Femur (tissue), 1 donor: Measurements from ENCODE around the gene TMEM231.
A peak's percentile ranks its signal among the peaks of the same experiment; 100 is the strongest.
"Not testable (repeated sequence)": the region's sequence is repeated elsewhere in the genome, so short reads cannot be mapped to it uniquely, and the experiment has no call there.

Source experiments
- DNase-seq: peaks from one replicate; pipeline ENCODE4 v3.0.0-alpha.2; 2017

TMEM231 gene

DNA sequence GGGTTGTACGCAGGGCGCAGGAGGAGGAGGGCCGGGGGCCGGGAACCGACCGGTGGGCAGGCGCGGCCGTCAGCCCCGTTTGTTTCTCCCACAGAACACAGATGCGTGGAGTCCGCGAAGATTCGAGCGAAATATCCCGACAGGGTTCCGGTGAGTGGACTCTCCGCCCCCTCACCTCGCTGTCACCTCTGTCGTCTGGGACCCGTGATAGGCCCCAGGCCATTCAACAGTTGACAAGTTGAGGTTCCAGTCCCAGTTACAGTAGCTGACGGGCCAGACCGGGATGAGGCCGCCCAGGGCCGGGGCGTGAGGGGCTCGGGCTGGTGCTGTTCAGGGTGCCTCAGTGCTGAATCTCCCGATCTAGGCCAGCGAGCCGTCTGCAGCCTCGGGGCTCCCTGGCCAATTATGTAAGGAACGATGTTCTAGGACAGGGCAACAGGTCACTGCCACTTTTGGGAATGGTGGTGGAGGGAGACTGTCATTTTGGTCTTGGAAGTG is 10.8 kb upstream of the TMEM231 start:
- DNase-seq: peak; percentile 49

DNA sequence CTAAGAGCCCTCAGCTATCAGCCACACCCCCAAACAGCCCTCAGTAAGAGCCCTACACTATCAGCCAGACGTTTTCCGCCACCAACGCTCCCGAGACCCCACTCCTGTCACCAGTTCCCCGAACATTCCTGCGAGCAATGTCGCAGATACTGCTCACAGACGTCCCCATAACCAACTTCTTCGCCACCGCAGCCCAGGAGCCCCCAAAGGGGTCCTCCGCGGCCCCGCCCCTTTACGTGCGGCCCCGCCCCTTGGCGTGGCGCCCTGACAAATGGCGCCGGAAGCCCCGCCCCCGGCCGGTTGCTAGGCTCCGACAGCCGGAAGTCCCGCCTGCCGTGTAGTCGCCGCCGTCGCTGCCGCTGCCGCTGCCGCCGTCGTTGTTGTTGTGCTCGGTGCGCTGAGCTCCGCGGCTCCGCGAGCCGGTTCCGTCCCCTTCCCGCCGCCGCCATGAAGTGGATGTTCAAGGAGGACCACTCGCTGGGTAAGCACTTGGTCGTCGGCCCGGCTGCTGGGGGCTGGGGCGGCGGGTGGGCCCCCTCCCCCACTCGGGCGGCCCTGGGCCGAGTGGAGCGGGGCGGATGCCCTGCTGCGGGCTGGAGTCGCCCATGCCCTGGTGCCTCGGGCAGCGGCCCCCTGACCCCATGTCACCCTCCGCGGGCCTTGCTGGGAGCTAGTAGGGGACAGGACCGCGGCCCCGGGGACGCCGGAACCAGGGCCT is 10.1 kb upstream of the TMEM231 start, which contains the start of gene GABARAPL2:
Gene GABARAPL2, plus strand, starts transcription at position 340 of the 718 bp plus-strand sequence. Its CDS starts 108 bp downstream, at position 448.
- peak; percentile 93 for DNase-seq

DNA sequence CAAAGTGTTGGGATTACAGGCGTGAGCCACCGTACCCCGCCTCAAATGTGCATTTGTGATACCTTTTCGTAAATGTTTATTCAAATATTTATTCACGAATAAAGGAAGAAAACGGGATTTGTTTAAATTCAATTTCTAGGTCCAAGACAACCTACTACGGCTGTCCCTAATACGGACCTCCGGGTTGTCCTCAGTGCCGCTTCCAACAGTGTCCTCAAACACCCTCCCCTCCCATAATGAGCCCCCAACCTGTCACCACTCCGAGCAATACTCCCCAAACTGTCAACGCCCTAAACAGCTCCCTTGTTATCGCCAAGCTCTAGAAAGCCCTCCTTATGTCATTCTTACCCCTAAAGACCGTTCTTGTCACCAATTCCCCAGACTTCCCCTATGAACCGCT is 9.6 kb upstream of the TMEM231 start:
- DNase-seq: no peak

DNA sequence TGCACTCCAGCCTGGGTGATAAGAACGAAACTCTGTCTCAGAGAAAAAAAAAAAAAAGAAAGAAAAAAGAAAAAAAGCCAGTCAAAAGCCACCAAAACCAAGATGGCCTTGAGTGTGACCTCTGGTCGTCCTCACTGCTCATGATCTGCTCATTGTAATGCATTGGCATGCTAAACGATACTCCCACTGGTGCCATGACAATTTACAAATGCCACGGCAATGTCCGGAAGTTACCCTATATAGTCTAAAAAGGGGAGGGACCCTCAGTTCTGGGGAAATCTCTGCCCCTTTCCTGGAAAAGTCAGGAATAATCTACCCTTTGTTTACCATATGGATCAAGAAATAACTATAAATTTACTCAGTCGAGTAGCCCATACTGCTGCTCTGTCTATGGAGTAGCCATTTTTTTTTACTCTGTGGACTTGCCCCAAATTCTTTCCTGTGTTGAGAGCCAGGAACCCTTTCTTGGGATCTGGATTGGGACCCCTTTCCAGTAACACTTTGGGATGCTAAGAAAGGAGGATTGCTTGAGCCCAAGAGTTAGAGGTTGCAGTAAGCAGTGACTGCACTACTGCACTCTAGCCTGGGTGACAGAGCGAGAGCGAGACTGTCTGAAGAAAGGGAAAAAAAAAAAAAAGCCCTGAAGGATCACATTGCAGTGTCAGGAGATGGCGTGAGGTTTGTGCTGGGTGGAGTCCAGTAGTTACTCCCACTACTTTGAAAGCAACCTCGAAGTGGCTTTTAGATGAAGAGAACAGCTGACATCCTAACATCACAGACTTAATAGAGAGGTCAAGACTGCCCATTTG is 3.7 kb upstream of the TMEM231 start:
- DNase-seq: peak; percentile 70

DNA sequence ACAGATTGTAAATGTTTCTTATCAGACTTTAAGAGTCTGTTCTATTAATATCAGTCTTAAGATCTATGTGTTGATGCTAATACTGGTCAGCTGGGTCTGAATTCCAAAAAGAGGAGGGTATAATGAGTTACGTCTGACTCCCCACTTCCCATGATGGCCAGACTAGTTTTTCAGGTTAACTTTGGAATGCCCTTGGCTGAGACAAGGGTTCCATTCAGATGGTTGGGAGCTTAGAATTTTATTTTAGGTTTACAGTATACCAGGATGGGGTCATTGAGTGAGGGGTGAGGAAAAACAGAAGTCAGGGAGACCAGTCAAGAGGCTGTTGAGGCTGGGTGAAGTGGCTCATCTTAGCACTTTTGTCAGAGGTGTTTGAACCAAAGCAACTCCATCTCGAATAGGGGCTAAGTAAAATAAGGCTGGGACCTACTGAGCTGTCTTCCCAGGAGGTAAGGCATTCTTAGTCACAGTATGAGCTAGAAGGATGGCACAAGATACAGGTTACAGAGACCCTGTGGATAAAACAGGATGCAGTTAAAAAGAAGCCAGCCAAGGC is 2.9 kb upstream of the TMEM231 start:
- DNase-seq: no peak

DNA sequence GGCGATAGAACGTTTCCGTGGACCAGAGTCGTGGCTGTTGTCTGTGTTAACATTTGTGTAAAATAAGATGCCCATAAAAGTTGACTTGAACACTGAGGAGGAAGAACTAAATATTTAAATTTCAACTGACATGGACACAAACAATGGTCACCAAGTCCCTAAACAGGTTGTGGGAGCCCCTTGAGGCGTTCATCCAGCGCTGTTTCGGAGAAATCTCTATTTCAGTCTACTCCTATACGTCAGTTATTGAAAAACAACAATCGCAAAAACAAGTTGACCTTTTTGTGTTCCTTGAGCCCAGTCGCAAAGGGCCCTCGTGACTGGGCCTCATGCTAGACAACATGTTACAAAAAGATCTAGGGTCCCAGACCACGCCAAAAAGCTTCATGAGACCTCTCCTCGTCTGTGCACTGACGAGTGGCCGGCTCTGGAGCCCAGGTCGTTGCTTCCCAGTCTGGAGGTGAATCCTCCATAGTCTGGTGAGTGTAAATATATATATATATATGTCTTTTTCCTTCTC is 439 bp upstream of the TMEM231 start:
- DNase-seq: no peak

DNA sequence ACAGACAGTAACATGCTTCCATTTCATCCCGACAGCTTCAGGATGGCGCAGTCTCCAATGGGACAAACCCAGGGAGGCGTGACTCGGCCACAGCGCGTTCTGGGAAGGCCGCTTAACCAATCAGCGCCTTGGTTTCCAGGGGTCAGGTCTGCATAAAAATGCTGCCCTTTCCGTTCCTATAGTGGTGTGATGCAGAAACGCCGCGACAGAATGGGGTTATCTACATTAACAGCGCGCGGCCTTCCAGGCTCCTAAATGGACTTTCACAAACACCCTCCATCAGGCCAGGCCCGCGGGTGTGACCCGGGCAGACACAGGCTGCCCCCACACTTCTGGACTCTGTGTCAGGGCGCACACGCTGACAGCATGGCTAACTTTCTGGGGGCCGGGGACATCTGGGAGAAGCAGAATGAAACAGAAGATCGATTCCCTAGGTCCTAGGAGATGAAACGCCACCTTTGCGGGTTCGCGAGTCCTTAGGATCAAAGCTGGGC is 792 bp downstream of the TMEM231 start:
- peak; percentile 92 for DNase-seq

DNA sequence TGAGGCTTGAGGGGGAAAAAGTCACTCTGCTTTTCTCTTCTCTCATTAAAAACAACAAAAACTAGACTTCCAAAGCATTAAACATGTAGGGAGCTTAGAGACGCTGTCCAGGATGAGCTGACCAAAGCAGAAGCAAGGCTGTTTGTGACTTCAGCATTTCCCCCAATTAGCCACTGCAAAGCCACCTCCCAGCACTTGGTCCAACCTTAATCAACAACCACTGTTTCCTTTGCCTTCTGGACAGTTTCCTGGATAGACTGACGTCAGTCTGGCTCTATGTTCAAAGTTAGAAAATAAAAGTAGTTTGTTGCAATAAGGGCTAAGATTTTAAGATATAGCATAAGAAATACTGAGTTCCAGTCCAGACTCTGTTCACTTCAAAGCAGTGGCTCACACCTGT is 3.1 kb downstream of the TMEM231 start:
- DNase-seq: no peak

DNA sequence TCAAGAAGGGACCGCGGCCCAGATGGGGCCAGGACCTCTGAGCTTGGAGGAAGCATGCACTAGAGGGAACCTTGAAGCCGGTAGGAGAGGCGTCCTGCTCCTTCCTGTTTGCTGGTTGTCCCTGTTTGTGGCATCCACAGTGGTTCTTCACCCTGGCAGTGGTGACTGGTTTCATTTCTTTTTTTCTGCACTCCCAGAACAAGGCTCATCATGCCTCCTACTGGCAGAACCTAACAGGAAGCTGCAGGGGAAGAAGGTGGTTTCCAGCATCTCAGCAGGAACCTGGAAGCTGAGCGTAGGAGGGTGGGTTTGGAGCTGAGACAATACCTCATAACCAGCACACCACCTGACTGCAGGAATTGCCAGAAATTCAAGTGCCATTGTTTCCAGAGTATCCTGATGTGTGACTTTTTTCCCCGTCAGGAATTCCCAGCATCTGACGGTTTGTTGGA is 5.8 kb downstream of the TMEM231 start:
- peak; percentile 50 for DNase-seq

DNA sequence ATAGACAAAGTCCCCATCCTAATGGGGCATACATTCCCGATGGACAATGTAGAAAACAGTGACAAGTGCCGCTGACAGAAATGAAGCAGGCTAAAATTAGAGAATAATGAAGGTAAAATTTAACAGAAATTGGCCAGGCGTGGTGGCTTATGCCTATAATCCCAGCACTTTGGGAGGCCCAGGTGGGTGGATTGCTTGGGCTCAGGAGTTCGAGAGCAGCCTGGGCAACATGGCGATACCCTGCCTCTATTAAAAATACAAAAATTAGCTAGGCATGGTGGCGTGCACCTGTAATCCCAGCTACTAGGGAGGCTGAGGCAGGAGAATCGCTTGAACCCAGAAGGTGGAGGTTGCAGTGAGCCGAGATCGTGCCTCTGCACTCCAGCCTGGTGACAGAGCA is 7.6 kb downstream of the TMEM231 start:
- not testable (repeated sequence) for DNase-seq

DNA sequence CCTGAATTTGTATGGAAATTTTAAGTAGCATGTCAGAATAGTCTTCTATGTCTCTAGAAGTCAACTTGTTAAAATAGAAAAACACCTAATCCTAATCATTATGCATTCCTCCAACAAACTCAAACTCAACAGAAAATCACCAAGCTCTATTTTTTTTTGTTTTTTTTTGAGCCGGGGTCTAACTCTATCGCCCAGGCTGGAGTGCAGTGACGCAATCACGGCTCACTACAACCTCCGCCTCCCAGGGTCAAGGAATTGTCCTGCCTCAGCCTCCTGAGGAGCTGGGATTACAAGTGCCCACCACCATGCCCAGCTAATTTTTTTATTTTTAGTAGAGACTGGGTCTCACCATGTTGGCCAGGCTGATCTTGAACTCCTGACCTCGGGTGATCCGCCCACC is 9.8 kb downstream of the TMEM231 start:
- no peak for DNase-seq

DNA sequence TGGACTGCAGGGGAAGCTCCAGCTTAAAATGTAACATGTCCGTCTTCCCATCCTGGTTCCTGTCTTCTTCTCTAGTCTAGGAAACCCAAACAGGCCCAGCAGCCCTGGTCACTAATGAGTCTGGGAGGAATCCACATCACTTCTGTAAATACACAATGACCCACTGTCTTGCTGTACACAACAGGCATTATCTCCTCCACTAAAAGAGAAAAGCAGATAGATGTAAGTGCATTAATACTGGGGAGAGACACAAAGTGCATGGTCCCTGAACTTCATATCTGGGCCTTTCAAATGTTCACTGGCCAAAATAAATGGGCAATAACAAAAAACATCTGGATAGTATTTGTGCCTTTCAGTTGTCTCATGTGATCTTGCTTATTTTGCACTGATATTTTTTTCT is 10.2 kb downstream of the TMEM231 start:
- not testable (repeated sequence) for DNase-seq

DNA sequence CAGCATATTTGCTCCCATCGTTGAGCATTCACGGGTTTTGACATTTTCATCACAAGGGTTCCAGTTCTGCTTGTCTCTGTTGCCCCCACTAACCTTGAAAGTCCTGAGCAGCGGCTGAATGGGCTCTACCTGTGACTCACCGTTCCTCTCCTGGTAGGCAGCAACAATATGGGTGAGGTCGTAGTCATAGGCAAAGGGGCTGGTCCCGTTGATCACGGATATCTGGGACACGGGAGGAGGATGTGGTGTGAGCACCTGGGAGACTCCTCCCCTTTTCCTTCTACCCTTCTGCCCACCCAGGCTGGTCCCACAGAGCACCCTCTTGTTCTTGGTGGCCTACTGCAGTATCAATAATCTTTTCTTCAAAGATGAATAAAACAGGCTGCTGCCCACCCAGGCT is 13.6 kb downstream of the TMEM231 start:
- not testable (repeated sequence) for DNase-seq

DNA sequence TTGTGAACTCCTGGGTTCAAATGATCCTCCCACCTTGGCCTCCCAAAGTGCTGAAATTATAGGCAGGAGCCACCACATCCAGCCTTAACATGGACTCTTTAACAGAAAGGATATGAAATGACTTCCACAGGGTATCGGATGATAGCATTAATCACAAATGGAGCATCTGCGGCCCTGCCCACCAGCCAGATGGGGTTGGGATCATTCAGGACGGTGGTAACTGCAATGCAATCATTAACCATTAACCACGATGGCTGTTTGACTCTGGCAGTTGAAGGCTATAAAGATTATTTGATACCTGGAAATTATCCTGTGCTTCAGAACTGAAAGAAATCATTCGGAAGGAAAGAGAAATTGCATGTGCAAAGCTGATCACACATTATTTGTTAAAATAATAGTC is 14.8 kb downstream of the TMEM231 start:
- no peak for DNase-seq

DNA sequence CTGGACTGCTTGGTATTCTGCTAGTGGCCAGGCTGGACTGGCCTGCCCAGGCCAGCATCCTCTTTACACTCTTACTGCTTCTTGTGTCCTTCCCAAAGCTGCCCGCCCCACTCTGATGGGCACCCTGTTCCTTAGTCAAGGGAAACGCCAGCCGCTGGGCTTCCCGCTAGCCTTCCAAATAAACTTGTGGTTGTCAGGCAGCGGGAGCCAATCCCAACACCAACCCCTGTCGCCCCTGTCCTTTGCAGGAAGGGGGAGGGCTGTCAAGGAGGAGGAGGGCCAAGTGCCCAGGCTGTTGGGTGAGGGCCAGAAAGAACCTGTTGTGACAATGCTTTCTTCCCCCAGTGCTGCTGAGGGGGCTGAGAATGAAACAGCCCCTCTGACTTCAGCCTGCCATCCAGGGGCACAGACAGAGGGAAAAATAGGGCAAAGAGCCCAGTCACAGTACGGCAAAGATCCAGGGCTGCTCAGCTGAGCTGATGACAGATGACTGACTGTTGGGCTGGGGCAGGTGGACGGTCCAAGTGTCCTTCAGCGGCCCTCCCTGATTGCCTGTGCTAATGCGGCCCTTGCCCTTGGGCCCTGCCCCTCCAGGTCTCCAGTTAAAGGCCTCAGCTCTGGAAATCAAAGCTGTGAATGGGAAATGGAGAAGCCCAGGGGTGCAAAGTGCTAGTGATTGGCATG is 17.0 kb downstream of the TMEM231 start:
- DNase-seq: not testable (repeated sequence)

DNA sequence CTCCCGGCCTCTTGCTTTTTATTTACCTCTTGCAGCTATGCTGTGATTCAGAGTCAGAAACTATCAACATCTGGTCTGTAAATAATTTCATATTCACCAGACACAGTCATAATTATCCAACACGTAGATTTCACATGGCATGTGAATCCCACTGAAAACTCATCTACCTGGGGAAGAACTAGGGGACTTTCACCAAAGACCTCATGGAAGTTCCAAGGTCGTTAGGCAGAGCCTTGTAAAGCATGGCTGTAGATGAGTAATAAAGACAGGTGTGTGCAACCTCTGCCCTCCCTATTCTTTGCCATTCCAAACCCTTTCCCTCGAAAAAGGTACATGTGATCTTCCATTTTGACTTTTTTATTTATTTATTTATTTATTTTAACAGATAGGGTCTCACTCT is 18.3 kb downstream of the TMEM231 start:
- DNase-seq: no peak

DNA sequence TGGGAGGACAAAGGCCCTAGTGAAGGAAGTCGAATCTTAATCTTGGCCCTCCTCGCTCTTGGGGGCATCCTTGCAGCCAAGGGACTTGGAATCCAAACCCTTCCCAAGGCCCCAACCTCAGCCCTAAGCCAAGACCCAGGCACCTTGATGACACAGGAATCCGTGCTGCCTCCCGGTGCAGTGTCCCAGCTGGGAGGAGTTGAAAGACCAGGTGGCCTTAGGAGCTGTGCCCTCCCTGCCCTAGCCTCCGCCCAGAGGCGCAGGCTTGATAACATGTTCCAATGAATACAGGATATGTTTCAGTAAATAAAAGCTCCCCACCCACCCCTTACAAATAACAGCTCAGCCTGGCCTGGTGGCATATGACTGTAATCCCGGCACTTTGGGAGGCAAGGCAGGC is 20.2 kb downstream of the TMEM231 start, which contains the start of gene CHST5:
Gene CHST5, minus strand, starts transcription at position 208 of the 400 bp plus-strand sequence. CDS start 5,724 bp downstream, outside the sequence.
- no peak for DNase-seq

DNA sequence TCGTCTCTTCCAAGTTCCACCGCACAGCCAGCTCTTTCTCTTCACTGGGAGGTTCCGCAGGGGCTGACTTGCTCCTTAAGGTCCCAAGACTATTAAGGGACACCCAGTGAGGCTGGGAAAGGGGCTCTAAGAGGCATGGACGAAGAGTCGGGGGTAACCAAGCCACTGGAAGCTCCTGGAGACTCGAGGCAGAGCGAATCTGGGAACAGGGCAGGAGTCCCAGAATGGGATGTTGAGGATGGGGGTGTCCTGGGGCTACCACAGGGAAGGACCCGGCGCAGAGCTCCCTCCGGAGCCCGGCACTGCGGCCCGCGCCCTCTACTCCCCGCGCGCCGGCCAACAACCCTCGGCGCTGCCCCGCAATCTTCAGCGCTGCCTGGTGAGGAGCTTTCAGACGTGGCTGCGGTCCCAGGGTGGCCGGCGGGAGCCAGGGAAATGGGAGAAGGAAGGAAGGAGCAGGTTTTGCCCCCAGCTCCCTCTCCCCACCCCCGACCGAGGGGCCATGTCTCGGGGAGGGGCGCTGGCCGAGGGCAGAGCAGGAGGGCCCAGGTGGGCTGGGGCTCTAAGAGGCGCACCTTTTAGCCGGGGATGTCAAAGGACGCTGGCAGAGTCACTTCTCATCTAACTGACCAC is 20.7 kb downstream of the TMEM231 start:
- no peak for DNase-seq

DNA sequence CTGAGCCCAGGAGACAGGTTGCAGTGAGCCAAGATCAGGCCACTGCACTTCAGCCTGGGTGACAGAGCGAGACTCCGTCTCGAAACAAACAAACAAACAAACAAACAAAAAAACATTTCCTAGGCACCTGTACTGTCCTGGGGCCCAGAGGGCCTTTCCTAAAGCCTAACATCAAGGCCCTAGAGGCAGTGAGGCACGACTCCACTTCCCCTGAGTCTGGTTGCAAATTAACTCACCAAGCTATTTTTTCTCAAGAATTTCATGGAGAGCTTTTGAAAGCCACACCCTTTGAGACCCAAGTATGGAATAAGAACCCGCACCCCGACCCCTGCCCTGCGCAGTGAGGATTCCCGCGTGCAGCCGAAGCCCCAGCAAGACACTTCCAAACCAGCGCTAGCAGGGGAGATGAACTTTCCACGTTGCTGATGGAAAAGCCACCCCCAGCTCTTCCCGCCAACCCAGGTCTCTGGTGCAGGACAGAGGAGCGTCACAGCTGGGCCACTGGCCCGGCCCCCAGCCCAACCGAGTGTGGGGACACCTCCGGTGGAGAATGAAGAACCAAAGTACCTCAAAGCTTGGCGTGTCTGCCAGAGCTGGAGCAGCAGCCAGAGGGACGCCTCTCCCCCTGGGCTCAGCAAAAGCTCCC is 21.4 kb downstream of the TMEM231 start:
- DNase-seq: no peak

DNA sequence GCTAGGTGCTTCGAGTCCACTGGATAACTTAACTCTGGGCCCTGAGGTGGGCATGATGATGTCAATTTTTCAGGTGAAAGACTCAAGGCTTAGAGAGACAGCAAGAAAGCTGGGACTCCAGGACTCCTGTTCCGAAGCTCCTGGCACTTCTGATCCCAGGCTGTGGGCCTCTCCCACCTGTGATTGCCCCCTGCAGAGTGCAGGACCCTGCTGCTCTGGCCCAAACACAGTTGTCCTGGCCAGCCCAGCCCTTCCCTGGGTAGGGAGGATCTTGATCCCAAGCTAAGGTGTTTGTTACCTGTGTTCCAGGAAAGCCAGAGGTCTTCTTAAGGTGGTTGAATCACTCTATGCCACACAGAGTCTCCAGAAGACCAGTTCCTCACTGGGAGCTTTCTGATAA is 23.3 kb downstream of the TMEM231 start:
- no peak for DNase-seq

DNA sequence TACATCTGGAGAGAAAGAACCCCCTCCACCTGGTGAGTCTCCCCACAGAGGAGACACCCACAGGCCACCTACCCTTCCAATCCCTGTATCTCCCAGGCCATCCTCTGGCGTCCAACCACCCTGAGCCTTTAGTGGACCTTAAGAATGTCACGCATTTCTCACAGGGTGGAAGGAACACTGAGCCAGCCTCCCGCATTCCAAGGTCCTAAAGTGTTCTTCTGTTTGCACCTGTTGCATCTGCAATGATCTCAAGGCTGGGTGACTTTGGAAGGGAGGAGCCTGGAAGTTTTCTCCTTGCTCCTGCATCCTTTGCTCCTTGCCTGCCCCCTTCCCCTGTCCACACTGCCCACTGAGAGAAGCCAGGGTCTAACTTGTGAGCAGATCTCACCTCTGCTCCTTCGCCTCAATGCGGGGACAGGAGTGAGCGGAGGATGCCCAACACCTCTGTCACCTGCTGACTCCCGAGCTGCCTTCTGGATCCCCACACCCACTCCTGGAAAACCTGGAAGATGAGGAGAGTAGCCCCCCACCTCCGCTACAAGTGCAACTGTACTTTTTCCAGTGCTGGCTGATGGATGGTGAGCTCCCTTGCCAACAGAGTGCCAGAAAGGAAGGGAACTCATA is 23.8 kb downstream of the TMEM231 start:
- DNase-seq: no peak
